Neural cell (in vitro differentiated cells): ENCODE measurements around the gene ARHGEF25. TPM values are rescaled to one million over a fixed set of nuclear protein-coding genes. Genes with fewer than 3 reads are reported as not detected.
A peak's percentile ranks its signal among the peaks of the same experiment; 100 is the strongest.

Experiments used
- H2AFZ ChIP-seq: fragments of 200-600, 300-800 bp; sonication (generic), shearing (Covaris generic); 2 replicates; pipeline ENCODE4 v1.6.0; 2014; ENCODE audit warnings: low read depth, mild to moderate bottlenecking, antibody characterized with exemption, low read length, moderate library complexity
- H3F3A ChIP-seq: fragments of 200-600 bp; shearing (Covaris generic); 2 replicates; pipeline ENCODE4 v1.6.1; 2016; ENCODE audit warnings: mild to moderate bottlenecking, moderate library complexity, mixed read lengths, antibody characterized with exemption, low read length; ENCODE audit not compliant: insufficient read depth, poor library complexity, severe bottlenecking
- H3K27ac ChIP-seq: fragments of 200-600, 300-800 bp; sonication (generic), shearing (Covaris generic); 2 replicates; pipeline ENCODE4 v1.5.1; 2014; ENCODE audit warnings: mild to moderate bottlenecking, low read length, moderate library complexity
- H3K27me3 ChIP-seq: fragments of 300-800, 200-600 bp; sonication (generic), shearing (Covaris generic); 2 replicates; pipeline ENCODE4 v1.6.0; 2014; ENCODE audit warnings: mild to moderate bottlenecking, low read depth, low read length, moderate library complexity; ENCODE audit not compliant: insufficient read depth
- H3K36me3 ChIP-seq: fragments of 300-800, 200-600 bp; sonication (generic), shearing (Covaris generic); 2 replicates; pipeline ENCODE4 v1.5.1; 2014; ENCODE audit warnings: mild to moderate bottlenecking, antibody characterized with exemption, low read length, moderate library complexity; ENCODE audit not compliant: insufficient read depth
- H3K4me2 ChIP-seq: fragments of 300-800, 200-600 bp; sonication (generic), shearing (Covaris generic); 2 replicates; pipeline ENCODE4 v1.6.0; 2014; ENCODE audit warnings: mild to moderate bottlenecking, low read length
- H3K4me3 ChIP-seq: fragments of 300-800, 200-600 bp; sonication (generic), shearing (Covaris generic); 2 replicates; pipeline ENCODE4 v1.5.1; 2014; ENCODE audit warnings: mild to moderate bottlenecking, low read length, moderate library complexity
- H3K79me2 ChIP-seq: fragments of 200-600 bp; shearing (Covaris generic); replicated peaks from 2 replicates; pipeline ENCODE4 v1.6.0; 2014; ENCODE audit warnings: mild to moderate bottlenecking, low read length, moderate library complexity; ENCODE audit not compliant: insufficient read depth
- H3K9ac ChIP-seq: fragments of 300-800, 200-600 bp; sonication (generic), shearing (Covaris generic); 2 replicates; pipeline ENCODE4 v1.6.1; 2016; ENCODE audit warnings: mild to moderate bottlenecking, low read length, mixed read lengths
- H3K9me2 ChIP-seq: fragments of 200-600 bp; shearing (Covaris generic); 2 replicates; pipeline ENCODE4 v1.6.1; 2016; ENCODE audit warnings: mild to moderate bottlenecking, low read length, mixed read lengths; ENCODE audit not compliant: insufficient read depth
- H3K9me3 ChIP-seq: fragments of 200-600, 300-800 bp; sonication (generic), shearing (Covaris generic); 2 replicates; pipeline ENCODE4 v1.6.1; 2016; ENCODE audit warnings: mild to moderate bottlenecking, mixed run types, low read length, moderate library complexity, mixed read lengths
- H4K20me1 ChIP-seq: fragments of 200-600 bp; shearing (Covaris generic); 2 replicates; pipeline ENCODE4 v1.6.1; 2016; ENCODE audit warnings: mild to moderate bottlenecking, mixed run types; ENCODE audit not compliant: insufficient read depth
- CTCF ChIP-seq: fragments of 450-650 bp; IDR thresholded peaks from 2 replicates; pipeline ENCODE4 v1.5.1; 2014; ENCODE audit warnings: antibody characterized with exemption, mild to moderate bottlenecking, moderate library complexity; ENCODE audit not compliant: poor library complexity, severe bottlenecking
- EP300 ChIP-seq: fragments of 450-650 bp; conservative IDR thresholded peaks from 2 replicates; pipeline ENCODE4 v1.6.1; 2014; ENCODE audit warnings: antibody characterized with exemption, mild to moderate bottlenecking, moderate library complexity; ENCODE audit not compliant: poor library complexity, severe bottlenecking
- EZH2 ChIP-seq: fragments of 200-600, 300-800 bp; shearing (Covaris generic), sonication (generic); IDR thresholded peaks from 2 replicates; pipeline ENCODE4 v1.6.1; 2014; ENCODE audit warnings: antibody characterized with exemption, low read length, borderline replicate concordance, mild to moderate bottlenecking; ENCODE audit not compliant: insufficient read depth, poor library complexity, severe bottlenecking
- MXI1 ChIP-seq: fragments of 450-650 bp; conservative IDR thresholded peaks from 2 replicates; pipeline ENCODE4 v1.6.1; 2014; ENCODE audit warnings: antibody characterized with exemption, mild to moderate bottlenecking; ENCODE audit not compliant: poor library complexity, severe bottlenecking
- POLR2AphosphoS5 ChIP-seq: IDR thresholded peaks from 2 replicates; pipeline ENCODE4 v1.6.1; 2012
- RAD21 ChIP-seq: fragments of 450-650 bp; conservative IDR thresholded peaks from 2 replicates; pipeline ENCODE4 v1.6.1; 2014; ENCODE audit warnings: antibody characterized with exemption, mild to moderate bottlenecking, moderate library complexity
- REST ChIP-seq: IDR thresholded peaks from 2 replicates; pipeline ENCODE4 v1.6.1; 2012; ENCODE audit warnings: borderline replicate concordance
- SMC3 ChIP-seq: fragments of 450-650 bp; conservative IDR thresholded peaks from 2 replicates; pipeline ENCODE4 v1.6.1; 2014; ENCODE audit warnings: antibody characterized with exemption, mild to moderate bottlenecking, moderate library complexity; ENCODE audit not compliant: poor library complexity
- TAF1 ChIP-seq: IDR thresholded peaks from 2 replicates; pipeline ENCODE4 v1.6.1; 2012; ENCODE audit warnings: low read depth
- polyA plus RNA-seq: library from polyadenylated mRNA; depleted of rRNA; stranded (reverse); fragments of >200 nt; gene quantifications from 2 replicates; pipeline ENCODE4 v1.2.3, GENCODE V29; 2014

ARHGEF25 gene
- polyA plus RNA-seq, 1 donor from 2014 or later, result 12.9 TPM

- no peaks in the 10 kb centered on the region for H4K20me1 ChIP-seq
- peak overlapping the region; percentile 38 for H3K4me3 ChIP-seq
- no peak overlapping the region for H3K9ac ChIP-seq
- peaks cover 14% of the 10 kb centered on the region for H3K36me3 ChIP-seq
- H3F3A ChIP-seq, result no peaks in the 10 kb centered on the region
- TF ChIP-seq RAD21 (no peak), CTCF (peak; percentile 14), EP300 (no peak)
- peaks cover 7% of the 10 kb centered on the region for H3K79me2 ChIP-seq
- H3K9me3 ChIP-seq, result no peaks in the 10 kb centered on the region
- no peak overlapping the region for H3K27ac ChIP-seq
- H3K27me3 ChIP-seq, result peaks cover 67% of the 10 kb centered on the region
- no peaks in the 10 kb centered on the region for H3K9me2 ChIP-seq
- H2AFZ ChIP-seq, result no peak overlapping the region
- H3K4me2 ChIP-seq, result no peak overlapping the region
Measured at GRCh38 chr12:57627501-57628279, 16.5 kb downstream of the ARHGEF25 start.

DNA sequence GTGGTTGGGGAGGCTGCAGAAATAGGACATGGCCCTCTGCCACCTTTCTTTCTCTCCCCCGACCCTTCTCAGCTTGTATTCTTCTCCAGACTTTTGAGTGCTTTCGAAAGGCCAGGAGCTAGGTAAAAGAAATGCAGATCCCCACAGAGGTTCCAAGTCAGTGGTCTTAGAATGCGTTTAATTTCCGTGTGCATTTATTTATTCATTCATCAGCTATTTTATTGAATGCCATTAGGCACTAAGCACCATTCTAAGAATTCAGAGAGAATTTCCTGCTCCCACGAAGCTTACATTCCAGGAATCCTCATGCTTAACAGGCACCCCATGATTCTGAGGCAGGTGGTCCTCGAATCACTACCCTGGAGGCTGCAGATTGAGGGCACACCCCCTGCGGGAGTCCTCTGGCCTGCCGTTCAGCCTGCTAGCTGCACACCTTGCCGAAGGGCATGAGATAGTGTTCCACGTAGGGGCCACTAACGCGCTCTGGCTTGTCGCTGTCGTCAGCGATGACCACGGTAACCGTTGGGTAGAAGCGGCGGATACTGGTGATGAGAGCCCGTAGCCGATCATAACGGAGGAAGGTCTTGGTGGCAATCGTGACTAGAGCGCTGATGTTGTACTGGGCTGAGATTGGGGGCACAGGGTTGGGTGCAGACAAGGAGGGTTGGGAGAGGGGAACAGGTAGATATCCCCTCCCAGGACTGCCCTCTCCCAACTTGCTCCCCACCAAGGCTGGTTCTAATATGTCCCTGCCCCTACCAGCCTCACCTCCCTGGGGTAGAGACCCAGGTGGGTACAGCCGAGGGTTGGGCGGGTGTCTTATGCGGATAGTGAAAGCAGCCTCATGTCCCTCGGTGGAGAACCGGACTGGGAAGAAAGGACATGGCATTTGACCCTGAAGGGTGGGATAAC, 17.3 kb downstream of the ARHGEF25 start:
- H3K9ac ChIP-seq, result no peak overlapping the region
- H3F3A ChIP-seq, result no peaks in the 10 kb centered on the region
- H4K20me1 ChIP-seq, result no peaks in the 10 kb centered on the region
- peaks cover 58% of the 10 kb centered on the region for H3K27me3 ChIP-seq
- no peak overlapping the region for H2AFZ ChIP-seq
- no peak overlapping the region for H3K27ac ChIP-seq
- peak overlapping the region; percentile 38 for H3K4me3 ChIP-seq
- no peaks in the 10 kb centered on the region for H3K9me2 ChIP-seq
- H3K79me2 ChIP-seq, result peaks cover 7% of the 10 kb centered on the region
- TF ChIP-seq MXI1, result no peak
- H3K9me3 ChIP-seq, result no peaks in the 10 kb centered on the region
- peaks cover 14% of the 10 kb centered on the region for H3K36me3 ChIP-seq
- no peak overlapping the region for H3K4me2 ChIP-seq

DNA sequence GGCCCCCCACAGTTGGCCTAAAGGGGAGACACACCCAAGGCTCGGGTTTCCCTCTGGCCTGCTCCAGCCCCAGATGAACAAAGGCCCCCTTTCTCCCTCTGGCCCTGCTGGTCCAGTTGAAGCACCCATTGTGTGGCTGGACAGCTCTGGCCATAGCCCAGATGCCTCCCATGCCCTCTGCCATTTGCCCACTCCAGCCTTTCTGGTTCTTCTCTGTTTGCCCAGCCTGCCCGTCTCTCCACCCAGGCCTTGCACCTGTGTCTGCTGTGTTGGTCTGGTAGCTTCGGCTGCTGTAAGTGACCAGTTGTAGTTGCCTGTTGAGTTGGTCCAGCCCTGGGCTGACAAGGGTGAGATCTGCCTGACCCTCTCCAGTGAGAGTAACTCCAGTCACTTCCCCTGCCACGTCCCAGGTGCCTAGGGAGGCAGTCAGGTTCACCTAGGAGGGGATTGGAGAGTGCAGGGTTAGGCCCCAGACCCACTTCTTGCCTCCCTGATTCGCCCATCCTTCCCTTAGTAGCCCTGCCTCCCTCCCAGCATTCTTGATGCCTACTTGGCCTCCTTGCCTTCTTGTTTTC, 18.7 kb downstream of the ARHGEF25 start:
- Histone ChIP-seq H2AFZ (no peak overlapping the region), H3F3A (peaks cover 3% of the 10 kb centered on the region), H3K27ac (no peak overlapping the region), H3K9ac (no peak overlapping the region), H3K9me2 (no peaks in the 10 kb centered on the region), H3K4me3 (peak overlapping the region; percentile 97), H3K36me3 (peaks cover 14% of the 10 kb centered on the region), H3K79me2 (peaks cover 7% of the 10 kb centered on the region), H3K9me3 (no peaks in the 10 kb centered on the region), H3K27me3 (peaks cover 47% of the 10 kb centered on the region), H4K20me1 (no peaks in the 10 kb centered on the region), H3K4me2 (no peak overlapping the region)
- TF ChIP-seq SMC3 (no peak), EZH2 (no peak), RAD21 (no peak), MXI1 (no peak), REST (no peak), EP300 (no peak), POLR2AphosphoS5 (no peak), TAF1 (no peak), CTCF (no peak)
